Measurements from ENCODE around the gene MYMK.

MYMK gene

DNA sequence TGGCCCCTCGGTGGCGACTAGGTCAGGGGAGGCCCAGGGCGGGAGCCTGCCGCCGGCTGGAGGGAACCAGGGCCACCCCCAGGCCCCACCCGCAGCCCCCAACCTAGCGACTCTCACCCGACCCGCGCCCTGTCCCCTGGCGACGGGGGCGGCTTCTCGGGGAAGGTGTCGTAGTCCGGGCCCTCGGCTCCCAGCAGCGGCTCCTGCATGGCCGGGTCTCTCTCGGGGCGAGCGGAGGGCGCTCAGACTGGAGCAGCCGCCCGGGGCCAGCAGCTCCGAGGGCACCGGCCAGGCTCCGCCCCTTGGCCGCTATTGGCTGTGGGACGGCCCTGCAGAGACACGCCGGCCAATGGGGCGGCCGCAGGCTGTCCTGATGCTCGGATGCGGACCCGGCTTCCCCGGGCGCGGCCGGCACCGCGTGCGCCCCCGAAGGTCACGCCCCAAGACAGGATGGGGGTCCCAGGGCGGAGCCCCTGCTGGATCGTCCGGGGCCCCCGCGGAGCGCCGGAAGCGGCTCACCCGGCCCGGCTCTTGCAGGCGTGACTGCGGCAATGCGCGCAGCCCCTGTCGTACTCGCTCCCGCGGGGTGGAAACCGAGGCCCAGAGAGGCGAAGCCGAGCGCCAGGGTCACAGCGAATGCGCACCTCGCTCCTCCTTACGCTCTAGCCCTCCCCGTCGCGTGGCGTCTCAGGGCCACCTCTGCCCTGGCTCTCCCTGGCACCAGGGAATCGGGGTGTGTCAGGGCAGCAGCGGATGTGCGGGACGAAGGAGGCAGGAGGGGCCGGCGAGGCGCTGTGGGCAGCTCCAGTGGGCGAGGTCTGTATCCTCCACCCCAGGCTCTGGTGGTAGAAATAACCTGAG lies 45.7 kb downstream of the MYMK start, which contains the start of gene SLC2A6:
Gene SLC2A6, minus strand, starts transcription at position 249 of the 861 bp plus-strand sequence. Its CDS starts 40 bp downstream, at position 209.
- peak; percentile 91 for DNase-seq

DNA sequence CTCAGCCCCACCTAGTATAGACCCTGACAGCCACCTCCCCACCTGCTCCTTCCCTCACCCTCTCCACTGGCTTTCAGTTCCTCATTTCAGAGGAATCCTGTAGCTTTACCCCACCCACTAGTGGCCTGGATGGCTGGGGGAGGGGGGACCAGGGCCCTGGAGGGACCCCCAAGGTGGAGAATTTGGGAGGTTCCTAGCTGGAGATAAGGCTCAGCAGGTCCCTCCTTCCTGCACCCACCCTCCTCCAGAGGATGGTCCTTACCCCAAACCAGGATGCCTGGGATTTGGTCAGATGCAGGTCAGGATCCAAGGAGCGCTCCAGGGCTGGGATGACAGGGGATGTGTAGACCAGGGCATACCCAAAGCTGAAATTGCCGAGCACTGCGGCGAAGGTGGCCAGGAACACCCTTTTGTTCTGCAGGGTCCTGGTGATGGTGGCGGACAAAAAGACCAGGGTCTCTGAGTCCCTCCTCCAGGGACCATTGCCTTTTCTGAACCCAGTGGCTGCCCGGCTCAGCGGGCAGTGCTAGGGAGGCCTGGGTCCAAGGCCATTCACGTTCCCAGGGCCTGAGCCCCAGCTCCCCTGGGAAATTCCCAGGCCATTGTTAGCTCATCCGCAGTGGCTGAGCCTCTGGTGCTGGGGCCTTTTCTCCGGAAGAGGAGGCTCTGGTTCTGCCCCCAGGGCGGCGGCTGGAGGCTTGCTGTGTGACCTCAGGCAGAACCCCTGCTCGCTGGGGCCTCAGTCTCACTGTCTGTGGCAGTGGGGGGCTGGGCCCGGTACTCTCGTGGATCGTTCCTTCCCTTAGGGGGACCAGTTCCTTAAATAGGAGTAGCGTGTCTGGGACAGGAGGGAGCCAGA lies 46.5 kb downstream of the MYMK start:
- DNase-seq, result peak; percentile 16

DNA sequence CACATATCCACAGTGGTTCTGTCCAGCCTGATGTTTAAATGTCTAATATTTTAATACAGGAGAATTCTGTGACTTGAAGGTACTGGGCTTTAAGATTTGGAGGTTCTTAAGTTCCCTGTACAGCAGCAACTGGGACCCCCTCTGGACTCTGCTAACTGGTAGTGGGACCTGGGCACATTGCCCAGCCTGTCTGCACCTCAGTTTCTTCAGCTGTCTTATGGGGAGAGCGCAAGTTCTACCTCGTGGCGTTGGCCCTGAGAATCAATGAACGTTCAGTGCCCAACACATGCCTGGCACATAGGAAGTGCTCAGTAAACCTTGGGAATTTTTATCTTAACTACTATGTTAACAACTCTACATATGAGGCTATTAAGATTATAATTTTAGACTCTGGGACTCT lies 47.3 kb downstream of the MYMK start:
- no peak for DNase-seq

DNA sequence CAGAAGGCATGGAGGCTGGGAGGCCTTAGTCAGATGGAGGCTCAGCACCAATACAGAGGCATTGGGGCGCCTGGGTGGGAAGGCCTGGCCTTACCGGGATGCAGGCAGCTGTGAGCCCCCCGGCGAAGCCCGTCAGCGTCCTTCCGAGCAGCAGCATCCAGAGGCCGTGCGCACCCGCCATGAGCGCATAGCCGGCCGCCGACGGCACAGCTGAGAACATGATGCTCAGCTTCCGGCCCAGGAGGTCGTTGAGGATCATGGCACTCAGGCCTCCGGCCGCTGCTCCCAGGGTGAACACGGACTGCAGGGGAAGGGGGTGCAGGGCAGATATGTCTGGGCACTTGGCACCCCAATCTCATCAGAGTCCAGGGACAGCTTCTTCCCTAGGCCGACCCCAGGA lies 47.8 kb downstream of the MYMK start:
- DNase-seq, result no peak

DNA sequence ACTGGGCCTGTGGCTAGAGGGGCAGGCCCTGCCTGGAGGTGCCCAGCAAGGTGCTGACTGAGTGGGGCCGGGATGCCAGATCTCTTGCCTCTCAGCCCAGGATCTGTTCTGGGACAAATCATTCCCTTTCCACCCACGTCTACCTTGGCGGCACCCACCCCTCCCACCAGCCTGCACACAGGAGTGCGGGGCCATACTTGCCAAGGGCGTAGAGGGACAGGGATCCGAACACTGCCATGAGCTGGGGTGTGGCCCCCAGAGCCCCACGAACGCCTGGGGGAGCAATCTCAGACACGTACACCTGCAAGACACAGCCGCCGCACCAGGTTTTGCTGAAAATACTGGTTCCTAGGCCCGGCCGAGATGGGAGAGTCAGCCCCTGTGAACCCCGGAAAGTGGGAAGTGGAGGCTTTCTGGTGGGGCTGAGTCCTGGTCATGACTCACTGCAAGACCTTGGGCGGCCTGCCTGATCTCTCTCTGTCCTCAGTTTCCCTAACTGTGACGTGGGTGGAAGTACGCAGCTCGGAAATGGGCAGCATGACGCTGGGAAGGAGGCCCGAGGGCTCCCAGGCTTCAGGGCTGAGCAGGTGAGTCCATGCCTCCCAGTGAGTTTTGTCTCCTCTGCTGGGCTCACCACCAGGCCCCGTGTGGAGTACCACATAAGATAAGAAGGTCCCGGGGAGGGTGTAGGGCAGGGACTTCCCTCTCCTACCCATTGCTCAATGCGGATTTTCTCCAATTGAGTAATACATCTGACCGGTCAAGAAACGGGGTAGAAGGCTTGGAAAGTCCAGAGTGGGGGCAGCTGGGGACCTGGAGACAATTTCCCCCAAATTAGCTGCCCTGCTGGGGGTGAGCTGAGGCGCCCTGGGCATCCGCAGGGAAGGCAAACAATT lies 48.5 kb downstream of the MYMK start:
- DNase-seq, result no peak

DNA sequence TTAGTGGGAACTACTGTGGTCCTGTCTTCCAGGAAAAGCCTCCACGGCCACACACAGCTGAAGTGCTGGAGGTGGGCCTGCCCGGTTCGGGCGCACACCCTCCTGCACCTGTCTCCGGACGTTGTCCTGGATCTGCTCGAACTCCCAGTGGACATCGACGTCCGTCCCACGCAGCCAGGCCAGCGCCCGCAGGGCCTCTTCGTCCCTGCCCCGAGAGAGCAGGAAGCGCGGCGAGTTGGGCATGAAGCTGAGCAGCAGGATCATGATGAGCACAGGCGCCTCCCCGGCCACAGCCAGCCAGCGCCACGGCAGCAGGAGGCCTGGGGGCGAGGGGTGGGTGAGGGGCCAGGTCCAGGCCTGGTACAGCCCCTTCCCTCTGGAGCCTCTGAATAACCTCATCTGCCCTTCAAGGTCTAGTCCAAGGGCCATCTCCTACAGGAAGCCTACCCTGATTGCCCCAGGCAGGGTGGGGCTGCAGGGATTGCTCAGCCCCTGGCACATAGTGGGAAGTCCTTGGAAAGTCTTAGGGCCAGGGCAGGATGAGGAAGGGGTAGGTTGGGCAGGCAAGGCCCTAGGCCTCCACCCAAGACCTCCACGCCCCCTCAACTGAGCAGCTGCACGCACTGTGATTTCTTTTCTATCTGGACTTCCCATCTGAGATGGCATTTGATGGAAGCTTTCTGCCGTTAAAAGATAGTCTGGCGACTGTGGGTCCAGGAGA lies 49.3 kb downstream of the MYMK start:
- no peak for DNase-seq

DNA sequence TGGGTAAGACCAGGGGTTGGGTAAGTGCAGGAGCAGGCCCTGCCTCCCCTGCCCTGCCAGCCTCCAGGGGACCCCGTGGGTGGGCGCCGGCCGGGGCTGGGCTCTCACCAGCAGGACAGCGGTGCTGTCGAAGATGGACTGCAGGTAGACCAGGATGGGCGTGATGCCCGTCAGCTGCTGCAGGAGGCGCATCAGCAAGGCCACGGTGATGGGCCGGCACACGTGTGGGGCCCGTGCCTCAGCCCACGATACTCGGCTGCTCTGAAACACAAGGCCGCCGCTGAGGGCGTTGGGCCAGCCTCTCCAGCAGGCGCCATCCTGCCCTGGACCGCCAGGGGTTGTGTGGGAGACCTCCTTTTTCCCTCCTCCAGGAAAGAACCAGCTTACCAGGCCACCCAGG lies 49.9 kb downstream of the MYMK start:
- DNase-seq, result no peak

DNA sequence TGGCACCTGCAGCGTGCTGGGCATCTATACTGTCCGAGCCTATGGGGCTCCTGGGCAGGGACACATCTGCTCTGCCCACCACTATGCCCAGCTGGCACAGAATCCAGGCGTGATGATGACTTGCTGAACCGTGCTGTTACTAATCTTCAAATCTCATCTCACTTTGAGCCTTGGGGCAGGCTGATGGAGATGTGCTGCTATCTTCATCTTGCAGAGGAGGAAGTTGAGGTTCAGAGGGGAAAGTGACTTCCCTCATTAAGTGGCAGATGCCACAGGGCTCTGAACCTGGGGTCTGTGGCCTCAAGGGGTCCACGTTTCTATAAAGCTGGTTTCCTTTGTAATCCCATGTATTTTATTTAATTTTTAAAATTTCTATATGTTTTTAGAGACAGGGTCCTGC lies 50.5 kb downstream of the MYMK start:
- DNase-seq, result no peak

DNA sequence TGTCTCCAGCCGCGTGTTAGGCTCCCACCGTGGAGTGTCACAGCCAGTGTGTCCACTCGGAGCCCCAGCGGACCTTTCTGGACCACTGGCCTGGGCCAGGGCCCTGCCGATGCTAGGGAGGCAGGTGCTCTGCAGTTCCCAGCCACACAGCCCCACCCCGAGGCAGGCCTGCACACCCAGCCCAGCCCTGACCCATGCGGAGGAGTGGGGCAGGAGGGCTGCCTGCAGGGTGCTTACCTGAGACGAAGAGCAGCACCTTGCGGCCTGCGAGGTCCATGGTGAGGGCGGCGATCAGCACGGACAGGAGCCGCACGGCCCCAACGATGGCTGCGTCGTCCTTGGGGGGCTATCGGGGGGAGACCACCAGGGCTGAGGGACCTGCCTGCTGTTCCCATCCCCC lies 51.0 kb downstream of the MYMK start:
- DNase-seq, result no peak

DNA sequence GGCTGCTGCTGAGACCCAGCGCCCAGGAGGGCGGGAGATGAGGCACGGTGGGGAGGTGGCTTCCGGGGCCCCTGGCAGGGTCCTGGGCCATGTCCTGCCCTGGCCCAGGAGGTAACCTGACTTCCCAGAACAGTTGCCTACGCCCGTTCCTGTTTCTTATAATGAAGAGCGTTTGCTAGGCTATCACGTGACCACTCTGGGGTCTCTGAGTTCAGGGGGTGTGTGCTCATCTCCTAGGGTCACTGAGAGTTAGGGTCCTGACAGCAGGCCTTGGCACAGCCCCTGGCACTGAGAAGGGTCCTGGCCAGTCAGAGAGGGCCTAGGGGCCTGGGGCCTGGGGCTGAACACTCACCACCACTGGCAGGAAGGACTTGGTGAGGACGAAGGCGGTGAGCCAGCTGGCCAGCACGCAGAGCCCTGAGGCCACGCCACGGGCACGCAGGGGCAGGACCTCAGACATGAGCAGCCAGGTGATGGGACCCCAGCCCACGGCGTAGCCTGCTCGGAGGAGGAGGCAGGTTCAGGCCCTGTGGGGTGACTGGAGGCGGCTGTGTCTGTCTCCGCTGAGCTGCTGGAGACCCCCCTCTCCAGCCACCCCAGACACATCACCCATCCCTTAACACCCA lies 51.9 kb downstream of the MYMK start:
- DNase-seq, result no peak

DNA sequence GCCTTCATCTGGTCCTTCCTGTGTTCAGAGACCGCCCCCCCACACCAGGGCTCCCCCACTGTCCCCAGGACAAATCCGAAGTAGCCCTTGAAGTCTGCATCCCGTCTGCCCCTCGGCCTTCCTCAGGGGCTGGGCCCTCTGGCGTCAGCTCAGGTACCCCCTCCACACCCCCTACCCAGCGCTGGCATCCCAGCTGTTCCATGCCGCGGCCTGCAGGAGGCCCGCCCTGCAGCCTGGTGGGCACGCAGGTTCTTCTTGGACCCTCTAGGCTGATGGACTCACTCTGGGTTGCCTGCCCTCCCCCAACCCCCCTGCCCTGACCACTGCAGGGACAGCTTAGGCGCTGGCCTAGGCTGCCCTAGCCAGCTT lies 52.5 kb downstream of the MYMK start:
- DNase-seq, result no peak

DNA sequence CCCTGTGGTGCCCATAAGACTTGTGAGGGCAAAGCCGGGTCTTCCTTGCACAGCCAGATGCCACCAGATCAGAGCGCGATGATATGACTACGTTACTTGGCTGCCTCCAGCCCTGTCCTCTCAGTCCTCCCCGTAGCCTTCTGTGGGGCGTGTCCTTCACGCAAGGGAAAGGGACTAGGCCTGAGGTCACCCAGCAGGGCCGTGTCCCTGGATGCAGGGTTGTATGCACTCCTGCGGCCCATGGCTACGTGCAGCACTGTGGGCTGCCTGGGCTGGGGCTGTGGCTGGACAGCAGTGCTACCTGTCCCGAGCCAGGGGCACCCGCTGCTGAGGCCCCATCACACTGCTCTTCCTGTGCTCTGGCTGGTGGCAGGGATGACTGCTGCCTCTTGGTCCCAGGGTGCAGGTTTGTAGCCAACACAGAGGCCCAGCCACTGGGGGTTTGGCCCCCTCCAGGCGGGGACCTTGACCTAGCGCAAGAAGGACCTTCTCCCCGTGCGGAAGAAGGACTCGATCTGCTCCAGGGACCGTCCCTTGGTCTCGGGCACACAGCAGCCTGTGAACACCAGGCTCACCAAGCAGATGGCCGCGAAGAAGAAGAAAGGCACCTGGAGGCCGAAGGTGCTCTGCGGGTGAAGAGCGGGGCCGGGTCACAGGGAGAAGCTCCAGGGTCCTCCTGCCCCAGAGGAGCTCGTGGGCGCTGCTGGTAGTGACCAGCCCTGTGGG lies 53.0 kb downstream of the MYMK start:
- no peak for DNase-seq

DNA sequence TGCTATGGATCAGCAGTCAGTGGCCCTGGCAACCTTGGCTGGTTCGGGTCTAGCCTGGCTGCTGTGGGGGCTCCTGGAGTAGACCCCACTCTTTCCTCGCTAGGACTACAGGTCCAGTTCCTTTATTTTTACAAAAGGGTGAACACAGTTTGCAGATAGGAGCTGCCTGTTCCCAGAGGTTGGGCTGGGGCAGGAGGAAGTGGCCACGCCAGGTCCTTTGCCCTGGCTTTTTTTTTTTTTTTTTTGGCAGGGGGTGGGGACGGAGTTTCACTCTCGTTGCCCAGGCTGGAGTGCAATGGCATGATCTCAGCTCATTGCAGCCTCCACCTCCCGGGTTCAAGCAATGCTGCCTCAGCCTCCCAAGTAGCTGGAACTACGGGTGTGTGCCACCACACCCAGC lies 53.8 kb downstream of the MYMK start:
- DNase-seq, result no peak

DNA sequence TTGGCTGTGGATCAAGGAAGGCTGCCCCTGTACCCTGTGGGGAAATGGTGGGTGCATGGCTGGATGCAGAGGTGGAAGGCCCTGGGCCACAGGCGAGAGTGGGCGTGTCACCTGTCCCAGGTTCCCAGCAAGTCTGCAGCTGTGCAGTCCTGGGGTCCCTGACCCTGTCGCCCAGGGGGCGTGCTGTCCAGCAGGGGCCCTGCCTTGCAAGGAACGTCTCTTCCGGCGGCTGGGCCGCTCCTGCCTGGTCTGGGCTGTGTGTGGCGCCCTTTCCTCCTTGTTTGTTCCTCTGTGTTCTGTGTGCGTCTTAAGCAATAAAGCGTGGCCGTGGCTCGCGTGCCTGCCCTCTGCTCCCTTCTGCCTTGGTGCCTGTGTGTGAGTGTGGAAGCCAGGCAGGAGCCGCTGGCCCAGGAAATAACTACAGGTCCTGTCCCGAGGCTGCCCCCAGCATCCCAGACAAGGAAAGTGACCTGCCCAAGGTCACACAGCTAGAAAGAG lies 54.3 kb downstream of the MYMK start:
- DNase-seq, result no peak

DNA sequence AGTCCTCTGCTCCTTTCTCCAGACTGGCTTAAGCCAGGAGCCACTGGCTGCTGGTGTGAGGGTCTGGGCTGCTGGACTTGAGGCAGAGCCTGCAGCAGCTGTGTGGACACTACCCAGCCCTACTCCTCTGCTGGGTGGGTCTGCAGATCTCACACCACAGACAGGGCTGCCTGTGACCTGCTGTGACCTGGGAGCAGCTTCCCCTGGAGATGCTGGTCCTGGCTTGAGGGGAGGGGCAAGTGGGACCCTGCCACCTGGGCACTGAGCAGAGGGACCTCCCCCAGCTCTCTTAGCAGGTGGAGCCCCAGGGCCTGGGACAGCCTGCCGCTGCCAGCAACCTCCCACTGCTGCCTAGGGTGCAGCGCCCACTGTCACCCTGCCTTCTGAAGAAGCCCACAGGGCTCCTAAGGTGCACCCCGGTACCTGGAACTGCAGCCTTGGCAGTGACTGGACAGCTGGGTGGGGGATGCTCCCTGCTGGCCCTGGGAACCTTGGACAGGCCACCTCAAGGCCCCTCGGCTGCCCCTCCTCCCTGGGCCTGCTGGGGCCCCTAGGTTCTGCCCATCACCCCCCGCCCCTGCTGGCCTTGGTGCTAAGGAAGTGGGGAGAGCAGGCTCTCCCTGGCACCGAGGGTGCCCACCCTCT lies 55.9 kb downstream of the MYMK start:
- DNase-seq, result no peak

DNA sequence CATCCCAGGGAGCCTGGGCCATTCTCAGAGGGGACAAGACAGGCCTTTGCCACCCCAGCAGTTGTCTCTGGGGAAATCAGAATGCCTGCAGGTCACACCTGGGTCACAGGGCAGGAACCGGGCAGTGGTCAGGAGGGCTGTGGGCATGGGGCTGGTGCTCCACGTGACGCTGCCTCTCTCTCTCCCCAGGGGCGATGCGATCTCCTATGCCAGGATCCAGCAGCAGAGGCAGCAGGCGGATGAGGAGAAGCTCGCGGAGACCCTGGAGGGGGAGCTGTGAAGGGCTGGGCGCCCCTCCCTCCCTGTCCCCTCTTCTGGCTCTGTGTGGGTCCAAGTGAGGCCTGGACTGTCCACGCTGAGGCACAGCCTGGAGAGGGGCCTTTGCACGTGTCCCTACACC lies 56.4 kb downstream of the MYMK start:
- no peak for DNase-seq

DNA sequence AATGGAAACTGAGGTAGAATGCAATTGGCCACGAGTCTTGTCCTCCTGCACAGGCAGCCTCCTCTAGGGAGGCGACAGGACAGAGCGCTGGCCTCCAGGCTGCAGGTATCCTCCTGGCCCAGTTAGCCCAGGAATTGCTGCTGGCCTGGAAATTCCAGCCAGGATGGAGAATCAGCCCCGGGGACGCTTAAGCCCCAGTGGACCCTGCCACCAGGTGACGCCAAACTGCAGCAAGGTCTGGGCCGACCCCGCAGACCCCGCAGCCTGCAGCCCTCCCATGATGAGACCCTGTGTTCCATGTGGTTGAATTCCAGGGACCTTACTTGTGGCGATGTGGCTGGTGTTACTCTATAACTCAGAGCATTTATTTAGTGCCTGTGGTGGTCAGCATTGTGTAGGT lies 57.7 kb downstream of the MYMK start:
- no peak for DNase-seq

DNA sequence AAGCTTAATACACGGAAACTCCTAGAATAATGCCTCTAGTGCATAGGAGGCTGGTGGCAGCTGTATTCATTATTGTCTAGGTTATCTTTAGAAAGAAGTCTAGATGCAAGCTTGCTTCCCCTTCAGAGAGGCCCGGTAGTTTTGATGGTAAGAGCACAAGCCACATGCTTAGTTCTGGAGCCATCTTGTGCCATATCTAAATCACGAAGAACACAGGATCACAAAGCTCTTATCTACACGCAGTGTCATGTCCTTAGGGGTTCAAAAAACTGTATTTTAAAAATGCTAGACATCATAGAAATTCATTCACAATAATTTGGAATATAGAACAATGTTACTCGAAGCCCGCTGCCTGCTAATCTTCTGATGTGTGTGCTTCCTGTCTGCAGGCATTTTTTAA lies 58.8 kb downstream of the MYMK start:
- no peak for DNase-seq

DNA sequence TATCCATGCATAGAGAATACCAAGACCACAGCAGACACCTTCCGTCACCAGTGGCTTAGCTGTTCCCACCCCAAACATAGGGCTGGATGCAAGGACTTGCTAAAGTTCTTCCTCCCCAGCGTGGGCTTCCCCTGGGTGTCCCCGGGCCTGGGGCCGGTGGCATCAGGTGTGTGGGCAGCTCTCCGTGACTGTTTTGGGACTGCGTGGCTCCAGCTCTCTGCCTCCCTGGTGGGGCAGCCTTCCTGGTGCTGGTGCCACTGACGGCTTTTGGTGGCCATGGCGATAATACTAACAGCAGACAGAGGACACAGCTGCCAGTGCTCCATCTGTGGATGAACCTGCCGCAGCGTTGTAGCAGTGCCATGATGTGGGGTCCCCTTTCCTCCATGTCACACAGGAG lies 60.1 kb downstream of the MYMK start:
- DNase-seq, result no peak

Data from activated CD4-positive, alpha-beta T cell treated with anti-CD3 and anti-CD28 coated beads, Interleukin-10, Interleukin-2, amounts not matched to agents 100 ng/mL and 50 ng/mL, durations not matched to agents 16 hours and 8 hours (primary cell).